Stimulated activated CD8-positive, alpha-beta memory T cell treated with anti-CD3 and anti-CD28 coated beads, Interleukin-7, amount 100 ng/mL, for 24 hours (primary cell): ENCODE data around the gene TEAD1.

Source experiments
- DNase-seq: peaks from one replicate; pipeline ENCODE4 v3.0.0-alpha.2; 2020; ENCODE audit warnings: low read depth

TEAD1 gene

DNA sequence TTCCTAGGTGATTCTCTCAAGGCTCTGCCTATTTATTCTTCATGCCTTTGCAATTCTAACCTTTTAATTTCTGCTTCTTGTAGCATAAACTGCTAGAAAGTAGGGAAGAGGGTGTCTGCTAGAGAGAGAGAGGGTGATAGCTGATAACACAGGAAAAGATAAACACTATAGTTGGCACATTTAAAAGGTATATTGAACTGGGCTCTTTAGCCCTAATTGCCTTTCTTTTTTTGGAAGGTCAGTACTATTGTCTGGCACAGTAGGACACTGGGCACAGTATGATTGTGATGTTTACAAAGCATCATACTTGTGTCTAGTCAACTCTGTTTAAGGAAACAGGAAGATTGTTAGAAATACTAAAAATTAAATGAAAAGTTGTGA is 33.3 kb downstream of the TEAD1 start:
- no peak for DNase-seq

- no peak for DNase-seq
These were observed 37.3 kb downstream of the TEAD1 start for GRCh38 chr11:12711496-12711895.

DNA sequence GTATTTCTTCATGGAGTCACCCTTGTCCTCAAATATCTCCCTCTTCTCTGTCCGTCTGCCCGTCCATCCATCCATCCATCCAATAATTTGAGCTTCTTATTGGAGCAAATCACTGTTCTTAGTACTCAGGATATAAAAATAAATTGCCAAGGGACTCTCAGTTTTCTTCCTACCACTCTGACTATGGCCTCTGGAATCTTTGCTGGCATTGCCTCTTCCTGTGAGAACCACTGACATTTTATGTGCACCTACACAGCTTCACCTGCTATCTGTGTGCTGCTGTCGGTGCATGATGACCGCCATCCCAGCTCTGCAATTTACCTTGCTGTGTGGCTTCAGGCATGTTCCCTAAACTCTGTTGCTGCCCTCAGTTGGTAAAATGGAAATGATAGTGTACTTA is 37.9 kb downstream of the TEAD1 start:
- DNase-seq = no peak

- DNase-seq = no peak
These were observed 40.9 kb downstream of the TEAD1 start for GRCh38 chr11:12715131-12715530.

GRCh38 chr11:12715941-12716340 is 41.7 kb downstream of the TEAD1 start:
- DNase-seq = no peak

DNA sequence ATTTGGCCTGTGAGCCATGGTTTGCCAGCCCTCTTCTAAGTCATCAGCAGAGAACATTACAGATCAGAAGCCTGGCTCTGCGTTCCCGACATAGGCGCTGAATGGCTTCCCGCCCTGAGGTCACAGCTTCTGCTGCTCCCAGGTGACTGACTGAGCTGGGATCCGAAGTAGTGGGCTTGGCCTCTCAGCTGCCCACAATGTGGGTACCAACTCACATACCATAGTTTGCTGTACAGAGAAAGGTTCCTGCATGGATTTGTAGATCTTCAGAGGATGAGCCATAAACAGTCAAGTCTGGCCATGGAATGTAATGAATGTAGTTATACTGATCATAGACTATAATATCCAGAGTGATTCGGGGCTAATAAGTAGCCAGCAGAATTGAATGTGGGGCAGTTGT is 42.6 kb downstream of the TEAD1 start:
- no peak for DNase-seq

DNA sequence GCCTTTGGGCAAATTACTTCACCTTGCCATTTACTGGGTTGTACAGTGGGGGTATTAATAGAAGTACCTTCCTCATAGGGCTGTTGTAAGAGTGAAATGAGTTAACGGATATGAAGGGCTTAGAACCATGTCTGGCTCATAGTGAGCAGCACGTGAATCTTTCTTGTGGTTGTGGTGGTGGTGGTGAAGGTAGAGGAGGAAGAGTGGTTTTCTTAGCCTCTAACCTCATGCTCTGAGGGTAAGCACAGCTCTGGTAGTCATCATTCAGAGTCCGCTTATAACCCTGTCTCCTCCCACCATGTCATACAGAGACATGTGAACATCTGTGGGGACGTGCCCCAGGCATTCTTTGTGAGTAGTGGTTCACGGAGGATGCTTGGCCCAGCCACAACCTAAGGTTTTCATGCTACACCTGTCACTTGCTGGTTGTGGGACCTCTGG is 43.6 kb downstream of the TEAD1 start:
- DNase-seq = peak; percentile 7

DNA sequence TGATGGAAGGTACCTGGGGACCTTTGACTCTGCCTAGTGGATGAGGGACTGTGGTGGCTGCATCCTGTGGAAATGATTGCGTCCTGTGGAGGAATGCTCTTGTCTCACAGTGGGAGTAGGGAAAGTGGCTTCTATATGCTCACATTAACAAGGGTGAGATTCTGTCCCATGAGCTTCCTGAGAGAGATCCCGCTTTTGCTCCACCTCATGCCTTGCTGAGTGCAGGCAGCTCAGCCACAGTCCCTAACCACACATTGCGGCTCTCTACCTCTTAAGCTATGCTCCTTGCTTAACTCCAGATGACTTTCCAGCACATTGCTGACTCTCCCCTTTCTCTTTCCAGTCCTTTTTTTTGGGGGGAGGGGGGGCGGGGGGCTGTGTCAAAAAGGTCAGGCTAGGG is 45.0 kb downstream of the TEAD1 start:
- no peak for DNase-seq

- DNase-seq = no peak
These were observed 47.8 kb downstream of the TEAD1 start for GRCh38 chr11:12721816-12722604.

- DNase-seq = no peak
These were observed 49.4 kb downstream of the TEAD1 start for GRCh38 chr11:12723421-12724300.

DNA sequence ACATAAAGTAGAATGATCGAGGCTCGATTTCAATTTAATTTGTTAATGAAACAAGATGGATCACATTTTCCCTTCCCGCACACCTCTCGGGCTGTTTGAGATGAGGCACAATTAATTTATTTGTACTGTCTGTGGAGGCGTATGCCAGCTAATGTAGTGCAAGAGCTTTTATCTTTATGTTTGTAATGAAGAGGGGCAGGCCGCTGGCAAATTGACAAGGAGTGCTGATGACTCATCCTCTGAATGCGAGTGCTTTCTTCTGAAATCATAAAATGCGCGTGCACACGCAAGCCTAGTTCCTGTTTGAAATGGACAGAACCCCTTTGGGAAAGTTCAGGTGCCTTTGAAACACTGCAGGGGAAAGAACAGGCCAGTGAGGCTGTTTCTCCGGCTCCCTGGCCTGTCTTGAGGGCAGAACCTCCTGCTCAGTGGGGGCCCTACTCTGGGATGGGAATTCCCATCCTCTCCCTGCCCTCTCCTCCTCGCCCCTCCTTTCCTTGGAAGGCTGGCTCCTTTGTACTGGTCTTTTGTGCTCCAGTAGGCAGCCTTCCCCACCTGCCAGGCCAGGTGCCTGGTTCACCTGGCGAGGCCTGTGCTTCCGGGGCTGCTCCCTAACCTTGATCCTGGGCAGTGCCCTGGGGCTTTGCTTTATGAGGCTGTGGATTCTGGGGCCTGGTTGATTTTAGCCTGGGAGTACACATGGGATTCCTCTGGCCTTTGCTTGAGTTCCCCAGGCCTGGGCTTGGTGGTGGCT is 50.3 kb downstream of the TEAD1 start:
- no peak for DNase-seq

- no peak for DNase-seq
These were observed 51.0 kb downstream of the TEAD1 start for GRCh38 chr11:12725055-12725862.

DNA sequence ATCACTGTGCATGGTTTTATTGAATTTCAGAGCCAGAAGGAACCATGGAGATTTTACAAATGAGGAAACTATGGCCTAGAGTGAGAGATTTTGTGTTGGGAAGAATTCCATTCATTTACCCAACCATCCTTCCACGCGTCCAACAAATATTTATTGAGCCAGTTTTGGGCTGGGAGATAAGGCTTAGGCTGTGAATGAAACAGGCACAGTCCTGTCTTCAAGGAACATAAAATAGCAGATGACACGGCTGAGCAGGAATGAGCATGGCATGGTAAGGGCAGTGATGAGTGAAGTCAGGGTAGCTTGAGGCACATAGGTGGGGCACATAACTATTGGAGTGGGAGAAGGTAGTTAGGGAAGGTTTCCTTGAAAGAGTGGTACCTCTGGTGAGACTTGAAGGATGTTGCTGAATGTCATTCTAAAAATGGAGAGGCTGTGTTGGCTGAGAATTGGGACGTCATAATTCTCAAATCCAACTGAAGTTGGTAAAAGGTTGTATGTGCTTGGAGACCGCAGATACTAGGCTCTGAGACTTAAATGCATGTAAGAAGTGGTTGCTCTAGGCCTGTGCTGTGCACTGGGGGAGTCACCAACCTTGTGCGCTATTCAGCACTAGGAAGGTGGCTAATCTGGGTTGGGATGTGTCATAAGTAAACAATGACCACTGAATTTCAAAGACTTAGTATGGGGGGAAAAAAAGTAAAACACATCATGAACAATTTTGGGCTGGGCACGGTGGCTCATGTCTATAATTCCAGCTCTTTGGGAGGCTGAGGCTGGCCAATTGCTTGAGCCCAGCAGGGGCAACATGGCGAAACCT is 51.9 kb downstream of the TEAD1 start:
- no peak for DNase-seq

GRCh38 chr11:12727563-12728211 is 53.5 kb downstream of the TEAD1 start:
- DNase-seq = no peak

- DNase-seq = no peak
These were observed 54.2 kb downstream of the TEAD1 start for GRCh38 chr11:12728417-12728816.

DNA sequence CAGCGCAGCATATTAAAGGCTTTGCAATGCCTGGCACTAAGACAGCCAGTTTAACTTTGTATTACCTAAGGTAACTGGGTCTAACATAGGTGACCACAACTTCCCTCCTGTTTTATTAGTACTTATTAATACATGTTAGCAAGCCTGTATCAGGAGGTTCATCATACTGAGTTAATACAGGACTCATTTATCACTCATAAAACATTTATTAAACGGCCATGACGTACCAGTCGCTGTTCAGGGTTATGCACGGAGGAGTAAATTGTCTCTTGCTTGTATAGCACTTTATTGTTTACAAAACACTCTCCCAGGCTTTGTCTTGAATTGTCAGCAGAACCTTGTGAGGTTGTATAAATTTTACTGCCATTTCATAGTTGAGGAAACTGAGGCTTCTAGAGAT is 55.7 kb downstream of the TEAD1 start:
- no peak for DNase-seq

GRCh38 chr11:12731841-12732336 is 57.7 kb downstream of the TEAD1 start:
- no peak for DNase-seq

DNA sequence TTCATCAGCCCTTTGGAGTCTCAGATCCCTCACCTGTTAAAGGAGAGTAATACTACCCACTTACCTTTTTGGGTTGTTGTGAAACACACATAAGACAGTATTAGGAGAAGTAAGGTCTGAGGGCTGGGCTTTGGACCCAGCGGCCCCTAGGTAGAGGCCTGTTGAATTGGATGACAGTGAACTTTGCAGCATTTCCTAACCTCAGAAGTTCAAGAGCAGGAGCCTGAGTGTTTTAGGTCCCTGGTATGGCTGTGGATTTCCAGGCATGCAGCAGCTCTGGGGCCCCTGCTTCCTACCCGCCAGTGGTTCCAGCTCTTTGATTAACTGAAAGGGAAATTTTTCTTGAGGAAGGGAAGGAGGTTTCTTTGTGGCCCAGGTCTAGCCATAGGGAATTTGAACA is 58.9 kb downstream of the TEAD1 start:
- DNase-seq = no peak

DNA sequence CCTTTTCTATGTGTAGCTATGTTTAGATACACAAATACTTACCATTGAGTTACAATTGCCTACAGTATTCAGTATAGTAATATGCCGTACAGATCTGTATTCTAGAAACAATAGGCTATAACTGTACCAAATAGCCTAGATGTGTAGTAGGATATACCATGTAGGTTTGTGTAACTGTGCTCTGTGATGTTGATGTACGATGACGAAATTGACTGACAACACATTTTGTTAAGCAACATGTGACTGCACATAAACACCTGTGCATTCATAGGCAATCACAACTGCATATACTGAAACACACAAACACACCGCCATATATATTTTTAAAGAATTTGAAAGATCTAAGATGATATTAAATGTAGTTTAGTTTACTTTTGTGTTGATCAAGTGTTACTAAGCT is 60.4 kb downstream of the TEAD1 start:
- no peak for DNase-seq

- DNase-seq = no peak
These were observed 61.0 kb downstream of the TEAD1 start for GRCh38 chr11:12735262-12735661.
